ENCODE data around the gene PKP3.

Gene PKP3

GRCh38 chr11:440065-441042 lies 46.3 kb downstream of the PKP3 start:
- TF ChIP-seq ZFX (IDR thresholded peaks at IDR 0.05): no peak
- no peak for TF ChIP-seq CTCF (conservative IDR thresholded peaks at IDR 0.05)
- H3K27ac ChIP-seq: no peak overlapping the region

GRCh38 chr11:441043-441417 lies 47.0 kb downstream of the PKP3 start:
- TF ChIP-seq ZFX (IDR thresholded peaks at IDR 0.05): no peak
- TF ChIP-seq CTCF (conservative IDR thresholded peaks at IDR 0.05): no peak
- no peak overlapping the region; the same call in 1 of the 2 replicates for H3K27ac ChIP-seq

GRCh38 chr11:441418-442274 lies 47.6 kb downstream of the PKP3 start, which contains the start of gene ANO9:
TSS of gene ANO9 (minus strand) at chr11:442011. CDS start at chr11:441926, 85 bp downstream.
- H3K27ac ChIP-seq: peak within 1 kb of the TSS; percentile 19; the same call in 1 of the 2 replicates
- TF ChIP-seq CTCF (conservative IDR thresholded peaks at IDR 0.05) (no peak), ZFX (IDR thresholded peaks at IDR 0.05) (no peak)

- no peak overlapping the region for H3K27ac ChIP-seq
- TF ChIP-seq ZFX (IDR thresholded peaks at IDR 0.05) (no peak), CTCF (conservative IDR thresholded peaks at IDR 0.05) (no peak)
Observed at GRCh38 chr11:442611-443081, 48.6 kb downstream of the PKP3 start.

- no peak overlapping the region for H3K27ac ChIP-seq
- TF ChIP-seq CTCF (conservative IDR thresholded peaks at IDR 0.05) (no peak), ZFX (IDR thresholded peaks at IDR 0.05) (no peak)
Observed at GRCh38 chr11:443542-444199, 49.7 kb downstream of the PKP3 start.

GRCh38 chr11:444396-445144 lies 50.6 kb downstream of the PKP3 start:
- TF ChIP-seq CTCF (conservative IDR thresholded peaks at IDR 0.05): no peak
- no peak for TF ChIP-seq ZFX (IDR thresholded peaks at IDR 0.05)
- no peak overlapping the region for H3K27ac ChIP-seq
